Measurements from ENCODE around the gene SLC11A2. TPM values are rescaled to one million over a fixed set of nuclear protein-coding genes. Genes with fewer than 3 reads are reported as not detected.
A peak's percentile ranks its signal among the peaks of the same experiment; 100 is the strongest.

Gene SLC11A2
- total and polyA plus RNA-seq, 2 donors = 26.9 to 30.0 TPM

- Histone ChIP-seq H3K9me3 (ENCODE audit: control insufficient read depth in 2 of 2, insufficient read depth in 1 of 2, low read length in 1 of 2) (no peaks in the 10 kb centered on the region), H3K27me3 (ENCODE audit: control insufficient read depth in 2 of 2, insufficient read depth in 1 of 2, low read length in 1 of 2) (no peaks in the 10 kb centered on the region), H3K36me3 (ENCODE audit: control insufficient read depth in 2 of 2, insufficient read depth in 2 of 2, low read length in 1 of 2) (peaks cover 43% of the 10 kb centered on the region in 2 donors), H3K27ac (ENCODE audit: low read depth in 1 of 2, low read length in 1 of 2) (peak overlapping the region; percentile 84 to 86), H3K4me1 (ENCODE audit: control insufficient read depth in 2 of 2, insufficient read depth in 2 of 2, low read length in 2 of 2) (peaks cover 6 to 18% of the 10 kb centered on the region in 2 donors), H3K4me3 (ENCODE audit: low read length in 2 of 2) (peak overlapping the region; percentile 23 to 47)
- 100% methylated on average over 1 of the region's 1 CpG for WGBS
- DNase-seq (ENCODE audit: low read depth in 6 of 9, low spot score in 9 of 9) = no peak
These were observed 17.7 kb downstream of the SLC11A2 start for GRCh38 chr12:51008329-51009055.

- H3K4me1 ChIP-seq (ENCODE audit: control insufficient read depth in 2 of 2, insufficient read depth in 2 of 2, low read length in 2 of 2) = peaks cover 6 to 18% of the 10 kb centered on the region in 2 donors
- no peak overlapping the region for H3K4me3 ChIP-seq (ENCODE audit: low read length in 2 of 2)
- no peak overlapping the region for H3K27ac ChIP-seq (ENCODE audit: low read depth in 1 of 2, low read length in 1 of 2)
- WGBS = 91% methylated on average over 3 of the region's 3 CpGs
- H3K27me3 ChIP-seq (ENCODE audit: control insufficient read depth in 2 of 2, insufficient read depth in 1 of 2, low read length in 1 of 2) = no peaks in the 10 kb centered on the region
- no peak for DNase-seq (ENCODE audit: low read depth in 6 of 9, low spot score in 9 of 9)
- peaks cover 51 to 55% of the 10 kb centered on the region in 2 donors for H3K36me3 ChIP-seq (ENCODE audit: control insufficient read depth in 2 of 2, insufficient read depth in 2 of 2, low read length in 1 of 2)
- H3K9me3 ChIP-seq (ENCODE audit: control insufficient read depth in 2 of 2, insufficient read depth in 1 of 2, low read length in 1 of 2) = no peaks in the 10 kb centered on the region
These were observed 20.5 kb downstream of the SLC11A2 start for GRCh38 chr12:51005671-51006070.

GRCh38 chr12:51005030-51005429 lies 21.2 kb downstream of the SLC11A2 start:
- no peak overlapping the region for H3K4me3 ChIP-seq (ENCODE audit: low read length in 2 of 2)
- H3K27me3 ChIP-seq (ENCODE audit: control insufficient read depth in 2 of 2, insufficient read depth in 1 of 2, low read length in 1 of 2) = no peaks in the 10 kb centered on the region
- H3K9me3 ChIP-seq (ENCODE audit: control insufficient read depth in 2 of 2, insufficient read depth in 1 of 2, low read length in 1 of 2) = no peaks in the 10 kb centered on the region
- 98% methylated on average over 3 of the region's 3 CpGs for WGBS
- H3K4me1 ChIP-seq (ENCODE audit: control insufficient read depth in 2 of 2, insufficient read depth in 2 of 2, low read length in 2 of 2) = peaks cover 6 to 15% of the 10 kb centered on the region in 2 donors
- no peak for DNase-seq (ENCODE audit: low read depth in 6 of 9, low spot score in 9 of 9)
- H3K27ac ChIP-seq (ENCODE audit: low read depth in 1 of 2, low read length in 1 of 2) = no peak overlapping the region
- H3K36me3 ChIP-seq (ENCODE audit: control insufficient read depth in 2 of 2, insufficient read depth in 2 of 2, low read length in 1 of 2) = peaks cover 55 to 62% of the 10 kb centered on the region in 2 donors

GRCh38 chr12:51004504-51004903 lies 21.7 kb downstream of the SLC11A2 start:
- Histone ChIP-seq H3K36me3 (ENCODE audit: control insufficient read depth in 2 of 2, insufficient read depth in 2 of 2, low read length in 1 of 2) (peaks cover 55 to 65% of the 10 kb centered on the region in 2 donors), H3K4me1 (ENCODE audit: control insufficient read depth in 2 of 2, insufficient read depth in 2 of 2, low read length in 2 of 2) (peaks cover 6 to 10% of the 10 kb centered on the region in 2 donors), H3K9me3 (ENCODE audit: control insufficient read depth in 2 of 2, insufficient read depth in 1 of 2, low read length in 1 of 2) (no peaks in the 10 kb centered on the region), H3K27me3 (ENCODE audit: control insufficient read depth in 2 of 2, insufficient read depth in 1 of 2, low read length in 1 of 2) (no peaks in the 10 kb centered on the region), H3K27ac (ENCODE audit: low read depth in 1 of 2, low read length in 1 of 2) (peak overlapping the region in 1 of 2 donors; percentile 18), H3K4me3 (ENCODE audit: low read length in 2 of 2) (no peak overlapping the region)
- 97% methylated on average over 6 of the region's 6 CpGs for whole genome bisulfite sequencing
- no peak for DNase-seq (ENCODE audit: low read depth in 6 of 9, low spot score in 9 of 9)

GRCh38 chr12:51001799-51002198 lies 24.4 kb downstream of the SLC11A2 start:
- DNase-seq (ENCODE audit: low read depth in 6 of 9, low spot score in 9 of 9) = no peak
- H3K27me3 ChIP-seq (ENCODE audit: control insufficient read depth in 2 of 2, insufficient read depth in 1 of 2, low read length in 1 of 2) = no peaks in the 10 kb centered on the region
- H3K36me3 ChIP-seq (ENCODE audit: control insufficient read depth in 2 of 2, insufficient read depth in 2 of 2, low read length in 1 of 2) = peaks cover 51 to 75% of the 10 kb centered on the region in 2 donors
- H3K27ac ChIP-seq (ENCODE audit: low read depth in 1 of 2, low read length in 1 of 2) = no peak overlapping the region
- 98% methylated on average over 1 of the region's 1 CpG for WGBS
- H3K9me3 ChIP-seq (ENCODE audit: control insufficient read depth in 2 of 2, insufficient read depth in 1 of 2, low read length in 1 of 2) = no peaks in the 10 kb centered on the region
- H3K4me3 ChIP-seq (ENCODE audit: low read length in 2 of 2) = no peak overlapping the region
- no peaks in the 10 kb centered on the region for H3K4me1 ChIP-seq (ENCODE audit: control insufficient read depth in 2 of 2, insufficient read depth in 2 of 2, low read length in 2 of 2)

GRCh38 chr12:51000245-51000644 lies 25.9 kb downstream of the SLC11A2 start:
- H3K27ac ChIP-seq (ENCODE audit: low read depth in 1 of 2, low read length in 1 of 2) = no peak overlapping the region
- peaks cover 57 to 73% of the 10 kb centered on the region in 2 donors for H3K36me3 ChIP-seq (ENCODE audit: control insufficient read depth in 2 of 2, insufficient read depth in 2 of 2, low read length in 1 of 2)
- WGBS = 93% methylated on average over 7 of the region's 7 CpGs
- no peaks in the 10 kb centered on the region for H3K9me3 ChIP-seq (ENCODE audit: control insufficient read depth in 2 of 2, insufficient read depth in 1 of 2, low read length in 1 of 2)
- H3K4me3 ChIP-seq (ENCODE audit: low read length in 2 of 2) = no peak overlapping the region
- H3K4me1 ChIP-seq (ENCODE audit: control insufficient read depth in 2 of 2, insufficient read depth in 2 of 2, low read length in 2 of 2) = no peaks in the 10 kb centered on the region
- no peak for DNase-seq (ENCODE audit: low read depth in 6 of 9, low spot score in 9 of 9)
- H3K27me3 ChIP-seq (ENCODE audit: control insufficient read depth in 2 of 2, insufficient read depth in 1 of 2, low read length in 1 of 2) = no peaks in the 10 kb centered on the region

- Histone ChIP-seq H3K36me3 (ENCODE audit: control insufficient read depth in 2 of 2, insufficient read depth in 2 of 2, low read length in 1 of 2) (peaks cover 50 to 72% of the 10 kb centered on the region in 2 donors), H3K9me3 (ENCODE audit: control insufficient read depth in 2 of 2, insufficient read depth in 1 of 2, low read length in 1 of 2) (no peaks in the 10 kb centered on the region), H3K27me3 (ENCODE audit: control insufficient read depth in 2 of 2, insufficient read depth in 1 of 2, low read length in 1 of 2) (no peaks in the 10 kb centered on the region), H3K4me3 (ENCODE audit: low read length in 2 of 2) (no peak overlapping the region), H3K4me1 (ENCODE audit: control insufficient read depth in 2 of 2, insufficient read depth in 2 of 2, low read length in 2 of 2) (no peaks in the 10 kb centered on the region), H3K27ac (ENCODE audit: low read depth in 1 of 2, low read length in 1 of 2) (no peak overlapping the region)
- DNase-seq (ENCODE audit: low read depth in 6 of 9, low spot score in 9 of 9) = no peak
- WGBS = 97% methylated on average over 4 of the region's 4 CpGs
These were observed 27.1 kb downstream of the SLC11A2 start for GRCh38 chr12:50999093-50999492.

GRCh38 chr12:50992819-50993218 lies 33.4 kb downstream of the SLC11A2 start:
- no peak for DNase-seq (ENCODE audit: low read depth in 6 of 9, low spot score in 9 of 9)
- no peak overlapping the region for H3K4me3 ChIP-seq (ENCODE audit: low read length in 2 of 2)

GRCh38 chr12:50991291-50991690 lies 34.9 kb downstream of the SLC11A2 start:
- Histone ChIP-seq H3K27ac (ENCODE audit: low read depth in 1 of 2, low read length in 1 of 2) (no peak overlapping the region), H3K27me3 (ENCODE audit: control insufficient read depth in 2 of 2, insufficient read depth in 1 of 2, low read length in 1 of 2) (no peaks in the 10 kb centered on the region), H3K4me3 (ENCODE audit: low read length in 2 of 2) (no peak overlapping the region), H3K9me3 (ENCODE audit: control insufficient read depth in 2 of 2, insufficient read depth in 1 of 2, low read length in 1 of 2) (no peaks in the 10 kb centered on the region), H3K36me3 (ENCODE audit: control insufficient read depth in 2 of 2, insufficient read depth in 2 of 2, low read length in 1 of 2) (peaks cover 54 to 87% of the 10 kb centered on the region in 2 donors), H3K4me1 (ENCODE audit: control insufficient read depth in 2 of 2, insufficient read depth in 2 of 2, low read length in 2 of 2) (peaks cover 0 to 6% of the 10 kb centered on the region in 2 donors)
- DNase-seq (ENCODE audit: low read depth in 6 of 9, low spot score in 9 of 9) = no peak
- WGBS = 96% methylated on average over 6 of the region's 6 CpGs

More at GRCh38 chr12:50992819-50993218, 33.4 kb downstream of the SLC11A2 start:
- no peaks in the 10 kb centered on the region for H3K27me3 ChIP-seq (ENCODE audit: control insufficient read depth in 2 of 2, insufficient read depth in 1 of 2, low read length in 1 of 2)
- peaks cover 62 to 89% of the 10 kb centered on the region in 2 donors for H3K36me3 ChIP-seq (ENCODE audit: control insufficient read depth in 2 of 2, insufficient read depth in 2 of 2, low read length in 1 of 2)
- WGBS = 77% methylated on average over 2 of the region's 2 CpGs
- no peaks in the 10 kb centered on the region for H3K9me3 ChIP-seq (ENCODE audit: control insufficient read depth in 2 of 2, insufficient read depth in 1 of 2, low read length in 1 of 2)
- H3K27ac ChIP-seq (ENCODE audit: low read depth in 1 of 2, low read length in 1 of 2) = no peak overlapping the region
- no peaks in the 10 kb centered on the region for H3K4me1 ChIP-seq (ENCODE audit: control insufficient read depth in 2 of 2, insufficient read depth in 2 of 2, low read length in 2 of 2)

Measured in thymus (tissue), 11 donors.